GM23248 (cell line): ENCODE data around the gene SEMA4A. TPM values are rescaled to one million over a fixed set of nuclear protein-coding genes. Genes with fewer than 3 reads are reported as not detected.

Experiments used
- DNase-seq: peaks from one replicate; pipeline ENCODE4 v3.0.0-alpha.2; 2015
- H2AFZ ChIP-seq: fragments of 200-600 bp; sonication (generic); 2 replicates; pipeline ENCODE4 v1.6.1; 2016; ENCODE audit warnings: antibody characterized with exemption
- H3F3A ChIP-seq: fragments of 200-600 bp; sonication (generic); 2 replicates; pipeline ENCODE4 v1.6.1; 2016; ENCODE audit warnings: mild to moderate bottlenecking, antibody characterized with exemption, mixed run types; ENCODE audit not compliant: insufficient read depth
- H3K27ac ChIP-seq: fragments of 200-600 bp; sonication (generic); 2 replicates; pipeline ENCODE4 v1.5.1; 2016; ENCODE audit warnings: mild to moderate bottlenecking
- H3K27me3 ChIP-seq: fragments of 200-600 bp; sonication (generic); replicated peaks from 2 replicates; pipeline ENCODE4 v1.6.1; 2016; ENCODE audit warnings: mild to moderate bottlenecking; ENCODE audit not compliant: insufficient read depth
- H3K36me3 ChIP-seq: fragments of 200-600 bp; sonication (generic); 2 replicates; pipeline ENCODE4 v1.6.1; 2016; ENCODE audit warnings: low read depth, mild to moderate bottlenecking
- H3K4me1 ChIP-seq: fragments of 200-600 bp; sonication (generic); 2 replicates; pipeline ENCODE4 v1.6.1; 2016; ENCODE audit warnings: mild to moderate bottlenecking; ENCODE audit not compliant: insufficient read depth
- H3K4me2 ChIP-seq: fragments of 200-600 bp; sonication (generic); one replicate; pipeline ENCODE4 v1.6.1; 2016; ENCODE audit warnings: mild to moderate bottlenecking; ENCODE audit not compliant: unreplicated experiment
- H3K4me3 ChIP-seq: fragments of 200-600 bp; sonication (generic); 2 replicates; pipeline ENCODE4 v1.5.1; 2016; ENCODE audit warnings: mild to moderate bottlenecking
- H3K79me2 ChIP-seq: fragments of 200-600 bp; sonication (generic); 2 replicates; pipeline ENCODE4 v1.6.1; 2016; ENCODE audit warnings: mild to moderate bottlenecking; ENCODE audit not compliant: insufficient read depth
- H3K9ac ChIP-seq: fragments of 200-600 bp; sonication (generic); 2 replicates; pipeline ENCODE4 v1.6.1; 2016; ENCODE audit warnings: mild to moderate bottlenecking
- H3K9me2 ChIP-seq: fragments of 200-600 bp; sonication (generic); 2 replicates; pipeline ENCODE4 v1.6.1; 2016; ENCODE audit warnings: mixed run types, mild to moderate bottlenecking, moderate library complexity; ENCODE audit not compliant: insufficient read depth
- H3K9me3 ChIP-seq: fragments of 200-600 bp; sonication (generic); one replicate; pipeline ENCODE4 v1.6.1; 2017; ENCODE audit warnings: low read depth
- H4K20me1 ChIP-seq: fragments of 200-600 bp; sonication (generic); 2 replicates; pipeline ENCODE4 v1.6.0; 2016; ENCODE audit not compliant: insufficient read depth
- EZH2 ChIP-seq: fragments of 200-600 bp; sonication (generic); IDR thresholded peaks from 2 replicates; pipeline ENCODE4 v1.6.1; 2018; ENCODE audit warnings: antibody characterized with exemption, mild to moderate bottlenecking; ENCODE audit not compliant: insufficient read depth, poor library complexity, severe bottlenecking
- EZH2phosphoT487 ChIP-seq: fragments of 200-600 bp; sonication (generic); IDR thresholded peaks from 2 replicates; pipeline ENCODE4 v1.6.1; 2018; ENCODE audit warnings: antibody characterized with exemption, moderate library complexity, mild to moderate bottlenecking, low read depth; ENCODE audit not compliant: insufficient read depth
- WGBS, 2 experiments: methylation state at CpG; one replicate each; pipeline ENCODE4 v1.1.6; 2015 to 2017; ENCODE audit warnings: low lambda C conversion rate in 2 of 2, low coverage in 1 of 2; ENCODE audit errors: missing lambda C conversion rate in 2 of 2; 5-methylcytosine and 5-hydroxymethylcytosine counted together
- in situ Hi-C: fragments of 300-500 bp; cut with MboI; formaldehyde crosslinking; loops from 2 replicates; pipeline ENCODE4 v1.15.0; 2020
- polyA plus RNA-seq: library from polyadenylated mRNA; unstranded; fragments of >200 nt; fragmentation: Nextera tagmentation; extraction: Ambion mirVana; gene quantifications from 2 replicates; pipeline ENCODE4 v1.2.1, GENCODE V29; 2016
- total RNA-seq: library from RNA; depleted of rRNA; stranded (reverse); fragments of >200 nt; shearing (Covaris generic); gene quantifications from 2 replicates; pipeline ENCODE4 v1.2.3, GENCODE V29; 2014

The SEMA4A gene
- total and polyA plus RNA-seq, 2 experiments from 2014 or later = 0.35 to 1.1 TPM

DNA sequence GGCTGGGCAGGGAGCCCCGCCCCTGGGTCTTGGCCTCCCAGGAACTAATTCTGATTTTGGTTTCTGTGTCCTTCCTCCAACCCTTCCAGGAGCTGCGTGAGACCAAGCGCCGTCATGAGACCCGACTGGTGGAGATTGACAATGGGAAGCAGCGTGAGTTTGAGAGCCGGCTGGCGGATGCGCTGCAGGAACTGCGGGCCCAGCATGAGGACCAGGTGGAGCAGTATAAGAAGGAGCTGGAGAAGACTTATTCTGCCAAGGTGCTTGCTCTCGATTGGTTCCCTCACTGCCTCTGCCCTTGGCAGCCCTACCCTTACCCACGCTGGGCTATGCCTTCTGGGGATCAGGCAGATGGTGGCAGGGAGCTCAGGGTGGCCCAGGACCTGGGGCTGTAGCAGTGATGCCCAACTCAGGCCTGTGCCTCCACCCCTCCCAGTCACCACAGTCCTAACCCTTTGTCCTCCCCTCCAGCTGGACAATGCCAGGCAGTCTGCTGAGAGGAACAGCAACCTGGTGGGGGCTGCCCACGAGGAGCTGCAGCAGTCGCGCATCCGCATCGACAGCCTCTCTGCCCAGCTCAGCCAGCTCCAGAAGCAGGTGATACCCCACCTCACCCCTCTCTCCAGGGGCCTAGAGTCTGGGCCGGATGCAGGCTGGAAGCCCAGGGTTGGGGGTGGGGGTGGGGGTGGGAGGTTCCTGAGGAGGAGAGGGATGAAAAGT, 18.5 kb upstream of the SEMA4A start:
- Histone ChIP-seq H3K36me3 (peaks cover 83% of the 10 kb centered on the region), H3F3A (peaks cover 66% of the 10 kb centered on the region), H3K9ac (no peak overlapping the region), H3K27me3 (no peaks in the 10 kb centered on the region), H3K4me2 (no peak overlapping the region), H4K20me1 (no peaks in the 10 kb centered on the region), H3K79me2 (peaks cover 83% of the 10 kb centered on the region), H3K4me3 (no peak overlapping the region), H2AFZ (no peak overlapping the region), H3K9me3 (no peaks in the 10 kb centered on the region), H3K4me1 (peaks cover 7% of the 10 kb centered on the region), H3K9me2 (no peaks in the 10 kb centered on the region), H3K27ac (no peak overlapping the region)
- no peak for DNase-seq
- in situ Hi-C loops = loop anchor here (5.0 kb wide), 1 partner anchor 38 kb away; no protein-coding TSS in a partner anchor
- no peak for TF ChIP-seq EZH2phosphoT487
- TF ChIP-seq EZH2 = no peak
- WGBS, 2 experiments = 89% methylated on average over 18 of the region's 18 CpGs

DNA sequence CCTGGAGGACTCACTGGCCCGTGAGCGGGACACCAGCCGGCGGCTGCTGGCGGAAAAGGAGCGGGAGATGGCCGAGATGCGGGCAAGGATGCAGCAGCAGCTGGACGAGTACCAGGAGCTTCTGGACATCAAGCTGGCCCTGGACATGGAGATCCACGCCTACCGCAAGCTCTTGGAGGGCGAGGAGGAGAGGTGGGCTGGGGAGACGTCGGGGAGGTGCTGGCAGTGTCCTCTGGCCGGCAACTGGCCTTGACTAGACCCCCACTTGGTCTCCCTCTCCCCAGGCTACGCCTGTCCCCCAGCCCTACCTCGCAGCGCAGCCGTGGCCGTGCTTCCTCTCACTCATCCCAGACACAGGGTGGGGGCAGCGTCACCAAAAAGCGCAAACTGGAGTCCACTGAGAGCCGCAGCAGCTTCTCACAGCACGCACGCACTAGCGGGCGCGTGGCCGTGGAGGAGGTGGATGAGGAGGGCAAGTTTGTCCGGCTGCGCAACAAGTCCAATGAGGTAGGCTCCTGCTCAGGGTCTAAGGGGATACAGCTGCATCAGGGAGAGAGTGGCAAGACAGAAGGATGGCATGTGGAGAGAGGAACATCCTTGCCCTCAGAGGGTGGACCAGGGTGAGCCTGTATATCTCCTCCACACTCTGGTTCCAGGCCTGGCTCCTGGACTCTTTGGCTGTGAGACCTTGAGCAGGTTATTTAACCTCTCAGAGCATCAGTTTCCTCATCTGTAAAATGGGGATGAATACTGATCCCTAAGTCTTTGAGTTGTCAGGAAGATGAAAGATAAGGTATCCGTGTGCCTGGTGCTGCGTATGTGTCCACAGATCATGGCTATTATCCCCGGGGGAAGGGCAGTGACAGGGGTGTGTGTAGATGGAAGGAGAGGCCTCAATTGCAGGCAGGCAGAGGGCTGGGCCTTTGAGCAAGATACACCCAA, 17.2 kb upstream of the SEMA4A start:
- H4K20me1 ChIP-seq = no peaks in the 10 kb centered on the region

GRCh38 chr1:156136970-156137483, 16.4 kb upstream of the SEMA4A start:
- H3K4me1 ChIP-seq = peaks cover 3% of the 10 kb centered on the region; the same call in 1 of the 2 replicates
- H3K9me2 ChIP-seq = no peaks in the 10 kb centered on the region
- no peak overlapping the region for H3K27ac ChIP-seq
- no peaks in the 10 kb centered on the region for H4K20me1 ChIP-seq
- no peak overlapping the region for H2AFZ ChIP-seq
- H3K79me2 ChIP-seq = peaks cover 62% of the 10 kb centered on the region
- H3K4me3 ChIP-seq = no peak overlapping the region
- H3K36me3 ChIP-seq = peaks cover 76% of the 10 kb centered on the region
- peaks cover 75% of the 10 kb centered on the region for H3F3A ChIP-seq
- WGBS, 2 experiments = 74 to 77% methylated on average over 12 of the region's 12 CpGs
- no peaks in the 10 kb centered on the region for H3K27me3 ChIP-seq
- no peak overlapping the region for H3K9ac ChIP-seq
- DNase-seq = no peak
- in situ Hi-C loops = no loop called here
- H3K9me3 ChIP-seq = no peaks in the 10 kb centered on the region
- H3K4me2 ChIP-seq = no peak overlapping the region
- TF ChIP-seq EZH2 (no peak), EZH2phosphoT487 (no peak)

More for the DNA sequence above, 17.2 kb upstream of the SEMA4A start:
- Histone ChIP-seq H3K4me1 (peaks cover 3% of the 10 kb centered on the region; the same call in 1 of the 2 replicates), H3K79me2 (peaks cover 70% of the 10 kb centered on the region), H3K36me3 (peaks cover 85% of the 10 kb centered on the region), H3K4me2 (no peak overlapping the region), H3K9ac (no peak overlapping the region), H3K4me3 (no peak overlapping the region), H3K27me3 (no peaks in the 10 kb centered on the region), H3F3A (peaks cover 75% of the 10 kb centered on the region), H3K9me3 (no peaks in the 10 kb centered on the region), H2AFZ (no peak overlapping the region), H3K27ac (no peak overlapping the region), H3K9me2 (no peaks in the 10 kb centered on the region)
- DNase-seq = no peak
- in situ Hi-C loops = no loop called here
- TF ChIP-seq EZH2 = no peak
- no peak for TF ChIP-seq EZH2phosphoT487
- WGBS, 2 experiments = 87 to 89% methylated on average over 34 of the region's 34 CpGs

- in situ Hi-C loops = no loop called here
- Histone ChIP-seq H3K36me3 (peaks cover 67% of the 10 kb centered on the region), H3K79me2 (peaks cover 47% of the 10 kb centered on the region), H3K9me2 (no peaks in the 10 kb centered on the region), H3F3A (peaks cover 77% of the 10 kb centered on the region), H3K27ac (no peak overlapping the region), H3K9me3 (no peaks in the 10 kb centered on the region), H3K9ac (no peak overlapping the region), H4K20me1 (no peaks in the 10 kb centered on the region), H3K4me1 (peaks cover 3% of the 10 kb centered on the region; the same call in 1 of the 2 replicates), H3K4me3 (no peak overlapping the region), H3K27me3 (no peaks in the 10 kb centered on the region), H2AFZ (no peak overlapping the region), H3K4me2 (no peak overlapping the region)
- DNase-seq = no peak
- no peak for TF ChIP-seq EZH2
- no peak for TF ChIP-seq EZH2phosphoT487
- WGBS, 2 experiments = 89 to 90% methylated on average over 22 of the region's 22 CpGs
These were observed 14.9 kb upstream of the SEMA4A start for GRCh38 chr1:156138458-156138867.
